BJ (cell line): Measurements from ENCODE around the gene RGS11. TPM values are rescaled to one million over a fixed set of nuclear protein-coding genes. Genes with fewer than 3 reads are reported as not detected.
A peak's percentile ranks its signal among the peaks of the same experiment; 100 is the strongest.

Experiments used
- CTCF ChIA-PET: fragments of 350-600 bp; formaldehyde crosslinking; extraction: SDS; loops from one replicate; lab custom pipeline; 2021; ENCODE audit warnings: antibody characterized with exemption, inconsistent platforms; lab: Yijun Ruan, JAX
- POLR2A ChIA-PET: fragments of 300-600 bp; sonication (Branson Sonifier 250); formaldehyde crosslinking; extraction: SDS; loops from one replicate; lab custom pipeline; 2021; ENCODE audit warnings: antibody characterized with exemption; lab: Charles Lee
- DNase-seq: peaks from one replicate; pipeline ENCODE4 v3.0.0-alpha.2; 2011; ENCODE audit warnings: low read depth
- H3K27me3 ChIP-seq: 2 replicates; pipeline ENCODE4 v1.6.0; 2011; ENCODE audit warnings: low read length; ENCODE audit not compliant: control insufficient read depth, insufficient read depth
- H3K36me3 ChIP-seq: 2 replicates; pipeline ENCODE4 v1.5.1; 2011; ENCODE audit warnings: low read length; ENCODE audit not compliant: control insufficient read depth, insufficient read depth
- H3K4me3 ChIP-seq: 2 replicates; pipeline ENCODE4 v1.5.1; 2011; ENCODE audit warnings: low read depth, mild to moderate bottlenecking, control low read depth, low read length
- CTCF ChIP-seq: IDR thresholded peaks from 2 replicates; pipeline ENCODE4 v1.5.1; 2011; ENCODE audit warnings: low read depth, mild to moderate bottlenecking, control low read depth, inconsistent platforms, low read length, moderate library complexity; ENCODE audit not compliant: insufficient read depth
- polyA plus RNA-seq: library from polyadenylated mRNA; depleted of rRNA; stranded (reverse); fragments of >200 nt; gene quantifications from 2 replicates; pipeline ENCODE4 v1.2.3, GENCODE V29; 2011

The RGS11 gene
- polyA plus RNA-seq, 1 experiment, result 2.2 TPM

DNA sequence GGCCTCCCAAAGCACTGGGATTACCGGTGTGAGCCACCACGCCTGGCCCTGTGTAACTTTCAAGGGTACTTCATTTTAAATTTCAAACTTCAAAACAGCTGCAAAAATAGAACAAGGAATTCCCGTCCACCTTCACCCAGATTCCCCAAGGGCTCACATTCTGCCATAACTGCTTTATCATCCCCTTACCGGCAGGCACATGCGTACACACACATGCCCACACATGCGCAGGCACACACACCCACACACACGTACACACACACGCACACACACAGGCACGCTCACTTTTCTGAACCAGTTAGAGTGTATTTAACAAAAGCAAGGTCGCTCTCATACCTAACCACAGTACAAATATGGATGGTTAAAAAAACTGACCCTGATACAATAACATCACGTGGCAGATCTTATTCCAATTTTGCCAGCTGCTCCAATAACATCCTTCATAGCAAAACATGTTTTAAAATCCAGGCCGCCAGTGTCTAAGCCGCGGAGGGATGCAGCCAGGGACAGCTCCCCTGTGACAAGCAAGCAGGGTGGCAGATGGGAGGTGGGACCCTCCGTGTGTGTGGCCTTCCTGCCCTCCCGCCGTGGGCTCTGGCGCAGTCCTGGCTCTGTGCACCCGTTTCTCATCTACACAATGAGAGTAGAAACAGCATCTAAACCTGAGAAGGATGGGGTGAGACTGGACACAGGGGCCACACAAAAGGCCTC lies 30.3 kb upstream of the RGS11 start:
- H3K36me3 ChIP-seq, result peaks cover 27% of the 10 kb centered on the region
- no peak for TF ChIP-seq CTCF
- no peak for DNase-seq

DNA sequence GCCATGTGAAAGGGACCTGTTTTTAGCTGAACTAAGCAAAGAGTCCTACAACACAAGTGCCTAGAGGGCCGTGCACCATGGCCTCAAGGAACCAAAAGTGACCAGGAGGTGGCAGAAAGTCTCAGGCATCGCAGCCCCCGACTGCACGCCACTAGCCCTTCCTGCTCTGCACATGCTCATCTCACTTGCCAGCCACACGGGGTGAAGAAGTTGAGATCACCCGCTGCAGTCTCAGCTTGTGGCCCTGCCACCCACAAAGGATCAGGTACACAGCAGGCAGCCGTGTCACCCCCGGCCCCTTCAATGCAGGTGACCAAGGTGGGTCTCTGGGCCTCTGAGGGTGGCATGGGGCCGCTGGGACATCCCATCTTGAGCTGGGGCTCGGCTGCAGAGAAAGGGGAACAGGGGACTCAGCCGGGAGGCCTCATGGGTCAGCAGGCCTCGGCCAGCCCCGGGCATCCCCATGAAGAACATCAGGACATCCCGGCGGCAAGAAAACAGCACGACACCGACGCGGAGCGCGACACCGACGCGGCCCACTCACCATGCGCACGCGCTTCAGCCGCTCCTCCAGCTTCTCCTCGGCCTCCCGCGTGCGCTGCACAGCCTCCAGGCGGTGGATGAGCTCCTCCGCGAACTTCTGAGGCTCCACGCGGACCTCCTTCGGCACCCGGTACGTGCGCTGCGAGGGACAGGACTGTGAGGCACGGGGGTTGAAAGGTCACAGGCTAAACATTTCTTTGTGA lies 28.2 kb upstream of the RGS11 start:
- Histone ChIP-seq H3K4me3 (no peak overlapping the region), H3K27me3 (no peaks in the 10 kb centered on the region), H3K36me3 (peaks cover 23% of the 10 kb centered on the region)
- TF ChIP-seq CTCF, result 0 out of 2 replicates have a peak, but pooled peaks have one; percentile 16
- CTCF ChIA-PET, result interaction anchor here (1.1 kb wide), 1 partner anchor 18 kb away, joined by 3 read pairs; no protein-coding TSS in a partner anchor
- no peak for DNase-seq
- POLR2A ChIA-PET, result no interaction called here

More for the DNA sequence above, 30.3 kb upstream of the RGS11 start:
- no peaks in the 10 kb centered on the region for H3K27me3 ChIP-seq
- ChIA-PET CTCF (no interaction called here), POLR2A (no interaction called here)
- no peak overlapping the region for H3K4me3 ChIP-seq

DNA sequence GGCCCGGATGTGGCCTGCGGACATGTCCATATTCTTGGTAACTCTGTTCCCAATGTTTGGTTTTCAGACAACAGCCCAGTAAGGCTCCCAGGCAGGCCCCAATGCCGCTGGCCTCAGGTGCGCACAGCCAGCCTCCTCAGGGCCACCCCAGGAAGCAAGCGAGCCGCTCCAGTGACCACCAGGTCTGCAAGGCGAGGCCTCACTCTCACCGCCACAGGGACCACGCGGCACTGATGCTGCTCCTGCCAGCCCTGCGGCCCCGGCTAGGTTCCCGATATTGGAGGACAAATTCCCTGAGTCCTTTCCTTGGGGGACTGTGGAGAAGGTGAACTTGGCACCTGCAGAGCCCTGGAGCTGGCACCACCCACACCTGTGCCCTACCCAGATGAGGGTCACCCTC lies 26.2 kb upstream of the RGS11 start:
- Histone ChIP-seq H3K27me3 (no peaks in the 10 kb centered on the region), H3K36me3 (peaks cover 15% of the 10 kb centered on the region), H3K4me3 (no peak overlapping the region)
- TF ChIP-seq CTCF, result no peak
- ChIA-PET CTCF (no interaction called here), POLR2A (no interaction called here)
- DNase-seq, result no peak

DNA sequence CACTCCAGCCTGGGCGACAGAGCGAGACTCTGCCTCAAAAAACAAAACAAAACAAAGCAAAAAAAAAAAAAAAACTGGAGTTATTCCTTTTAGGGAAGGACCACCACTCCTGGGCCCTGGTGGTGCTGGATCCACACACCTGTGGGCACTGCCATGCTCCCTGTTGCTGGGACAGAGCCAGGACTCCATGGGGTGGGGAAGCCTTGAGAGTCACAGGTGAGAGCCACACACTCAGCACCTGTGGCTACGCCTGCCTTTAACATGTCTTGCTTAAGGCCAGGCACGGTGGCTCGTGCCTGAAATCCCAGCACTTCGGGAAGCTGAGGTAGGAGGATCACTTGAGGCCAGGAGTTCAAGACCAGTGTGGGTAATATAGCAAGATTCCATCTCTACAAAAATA lies 25.5 kb upstream of the RGS11 start:
- CTCF ChIA-PET, result no interaction called here

More for the DNA sequence above, 25.5 kb upstream of the RGS11 start:
- DNase-seq, result no peak
- Histone ChIP-seq H3K27me3 (no peaks in the 10 kb centered on the region), H3K36me3 (peaks cover 14% of the 10 kb centered on the region), H3K4me3 (no peak overlapping the region)
- POLR2A ChIA-PET, result no interaction called here
- no peak for TF ChIP-seq CTCF
